Measurements from ENCODE around the gene COL27A1.

Gene COL27A1

GRCh38 chr9:114227288-114228015 is 72.1 kb downstream of the COL27A1 start:
- DNase-seq (ENCODE audit: low read depth in 2 of 2): no peak

GRCh38 chr9:114228016-114228808 is 72.9 kb downstream of the COL27A1 start:
- DNase-seq (ENCODE audit: low read depth in 2 of 2): no peak

GRCh38 chr9:114229295-114229694 is 74.0 kb downstream of the COL27A1 start:
- DNase-seq (ENCODE audit: low read depth in 2 of 2): no peak

- DNase-seq (ENCODE audit: low read depth in 2 of 2): no peak
Observed at GRCh38 chr9:114230068-114230467, 74.7 kb downstream of the COL27A1 start.

- DNase-seq (ENCODE audit: low read depth in 2 of 2): no peak
Observed at GRCh38 chr9:114231273-114231672, 75.9 kb downstream of the COL27A1 start.

- no peak for DNase-seq (ENCODE audit: low read depth in 2 of 2)
Observed at GRCh38 chr9:114231719-114232449, 76.5 kb downstream of the COL27A1 start.

- no peak for DNase-seq (ENCODE audit: low read depth in 2 of 2)
Observed at GRCh38 chr9:114233491-114234185, 78.3 kb downstream of the COL27A1 start.

GRCh38 chr9:114235033-114235661 is 79.8 kb downstream of the COL27A1 start:
- no peak for DNase-seq (ENCODE audit: low read depth in 2 of 2)

GRCh38 chr9:114236391-114237138 is 81.2 kb downstream of the COL27A1 start:
- no peak for DNase-seq (ENCODE audit: low read depth in 2 of 2)

- DNase-seq (ENCODE audit: low read depth in 2 of 2): no peak
Observed at GRCh38 chr9:114237247-114237646, 81.9 kb downstream of the COL27A1 start.

- no peak for DNase-seq (ENCODE audit: low read depth in 2 of 2)
Observed at GRCh38 chr9:114237781-114238180, 82.4 kb downstream of the COL27A1 start.

GRCh38 chr9:114238472-114238871 is 83.1 kb downstream of the COL27A1 start:
- no peak for DNase-seq (ENCODE audit: low read depth in 2 of 2)

GRCh38 chr9:114238891-114239875 is 83.8 kb downstream of the COL27A1 start:
- no peak for DNase-seq (ENCODE audit: low read depth in 2 of 2)

- DNase-seq (ENCODE audit: low read depth in 2 of 2): no peak
Observed at GRCh38 chr9:114240216-114240615, 84.9 kb downstream of the COL27A1 start.

- no peak for DNase-seq (ENCODE audit: low read depth in 2 of 2)
Observed at GRCh38 chr9:114240647-114241558, 85.6 kb downstream of the COL27A1 start.

- DNase-seq (ENCODE audit: low read depth in 2 of 2): no peak
Observed at GRCh38 chr9:114242837-114243236, 87.5 kb downstream of the COL27A1 start.

GRCh38 chr9:114243240-114243639 is 87.9 kb downstream of the COL27A1 start:
- DNase-seq (ENCODE audit: low read depth in 2 of 2): no peak

GRCh38 chr9:114244570-114244969 is 89.2 kb downstream of the COL27A1 start:
- DNase-seq (ENCODE audit: low read depth in 2 of 2): no peak
